B cell (primary cell): ENCODE results near the gene KIF16B. TPM values are rescaled to one million over a fixed set of nuclear protein-coding genes. Genes with fewer than 3 reads are reported as not detected.

Experiments
- ATAC-seq: fragments of 200-7000 bp; cut with Tn5 transposase; one replicate; pipeline ENCODE4 v1.10.0; 2021; ENCODE audit warnings: low read depth, mild to moderate bottlenecking, moderate number of reproducible peaks, moderate library complexity
- CTCF ChIA-PET: fragments of 350-600 bp; sonication (Branson Sonifier 250); formaldehyde crosslinking; loops from one replicate; lab custom pipeline; 2021; ENCODE audit warnings: antibody characterized with exemption, inconsistent platforms; lab: Charles Lee
- POLR2A ChIA-PET: fragments of 350-600 bp; sonication (Branson Sonifier 250); formaldehyde crosslinking; loops from one replicate; lab custom pipeline; 2021; ENCODE audit warnings: antibody characterized with exemption; lab: Charles Lee
- DNase-seq: peaks from one replicate; pipeline ENCODE4 v3.0.0; 2013
- H2AFZ ChIP-seq: 2 replicates; pipeline ENCODE4 v1.6.1; 2012; ENCODE audit warnings: mild to moderate bottlenecking, low read depth, low read length; ENCODE audit not compliant: insufficient read depth, poor library complexity, severe bottlenecking
- H3K27ac ChIP-seq, 2 donors: 1 replicate in 1 of 2; 2 replicates in 1 of 2; pipeline ENCODE4 v1.5.1; 2012 to 2013; ENCODE audit warnings: low read length in 2 of 2, mild to moderate bottlenecking in 2 of 2, moderate library complexity in 1 of 2
- H3K27me3 ChIP-seq, 4 experiments: fragments of 200-600 bp in 1 of 4; sonication (generic) in 1 of 4; replicated peaks in 1 of 4; 1 replicate in 2 of 4; 2 replicates in 2 of 4; pipeline versions ENCODE4 v1.6.1 to v1.7.0; 2013 to 2016; ENCODE audit warnings: low read length in 3 of 4, mild to moderate bottlenecking in 2 of 4, mixed read lengths in 1 of 4, moderate library complexity in 1 of 4; ENCODE audit not compliant: insufficient read depth in 4 of 4, control insufficient read depth in 3 of 4; ENCODE audit errors: control extremely low read depth in 1 of 4
- H3K36me3 ChIP-seq, 2 experiments: replicated peaks in 1 of 2; 1 replicate in 1 of 2; 2 replicates in 1 of 2; pipeline versions ENCODE4 v1.6.1 to v1.7.1; 2013; ENCODE audit warnings: low read length in 1 of 2; ENCODE audit not compliant: insufficient read depth in 2 of 2, control insufficient read depth in 1 of 2; ENCODE audit errors: control extremely low read depth in 1 of 2, extremely low read depth in 1 of 2
- H3K4me1 ChIP-seq, 2 donors: fragments of 200-600 bp in 1 of 2; sonication (generic) in 1 of 2; 1 replicate in 1 of 2; 2 replicates in 1 of 2; pipeline versions ENCODE4 v1.5.1 to v1.6.1; 2013 to 2017; ENCODE audit warnings: low read length in 2 of 2; ENCODE audit not compliant: control insufficient read depth in 2 of 2, insufficient read depth in 2 of 2
- H3K4me2 ChIP-seq: replicated peaks from 2 replicates; pipeline ENCODE3; 2012; ENCODE audit warnings: mild to moderate bottlenecking, low read depth, low read length; ENCODE audit not compliant: poor library complexity, severe bottlenecking
- H3K4me3 ChIP-seq, 5 experiments: fragments of 200-600 bp in 1 of 5; sonication (generic) in 1 of 5; 1 replicate in 3 of 5; 2 replicates in 2 of 5; pipeline versions ENCODE4 v1.5.1 to v1.7.0; 2011 to 2016; ENCODE audit warnings: low read length in 4 of 5, mild to moderate bottlenecking in 4 of 5, low read depth in 2 of 5, control low read depth in 1 of 5, moderate library complexity in 1 of 5; ENCODE audit not compliant: insufficient read depth in 1 of 5; ENCODE audit errors: control extremely low read depth in 1 of 5, extremely low read depth in 1 of 5
- H3K79me2 ChIP-seq: fragments of 200-600 bp; sonication (generic); one replicate; pipeline ENCODE4 v1.6.0; 2016; ENCODE audit warnings: low read length; ENCODE audit not compliant: control insufficient read depth, insufficient read depth
- H3K9ac ChIP-seq: fragments of 200-600 bp; sonication (generic); 2 replicates; pipeline ENCODE4 v1.6.1; 2017; ENCODE audit warnings: mild to moderate bottlenecking, low read length, moderate library complexity
- H3K9me3 ChIP-seq, 3 donors: one replicate each; pipeline versions ENCODE4 v1.6.1 to v1.7.1; 2013; ENCODE audit warnings: low read length in 2 of 3; ENCODE audit not compliant: control insufficient read depth in 2 of 3, insufficient read depth in 1 of 3; ENCODE audit errors: control extremely low read depth in 1 of 3
- H4K20me1 ChIP-seq: 2 replicates; pipeline ENCODE4 v1.6.0; 2012; ENCODE audit warnings: mild to moderate bottlenecking, low read length; ENCODE audit not compliant: insufficient read depth, control insufficient read depth, poor library complexity, severe bottlenecking
- H3K27ac Mint-ChIP-seq: one replicate; pipeline ENCODE4 v1.8.0; 2021; ENCODE audit warnings: mixed read lengths
- H3K27me3 Mint-ChIP-seq: one replicate; pipeline ENCODE4 v1.8.0; 2021; ENCODE audit warnings: mixed read lengths
- H3K4me1 Mint-ChIP-seq: one replicate; pipeline ENCODE4 v1.8.0; 2021; ENCODE audit warnings: mixed read lengths
- H3K4me3 Mint-ChIP-seq: one replicate; pipeline ENCODE4 v1.8.0; 2021; ENCODE audit warnings: mixed read lengths
- H3K9me3 Mint-ChIP-seq: one replicate; pipeline ENCODE4 v1.8.0; 2022; ENCODE audit warnings: mixed read lengths; ENCODE audit not compliant: insufficient read depth
- EZH2 ChIP-seq: IDR thresholded peaks from 2 replicates; pipeline ENCODE4 v1.6.1; 2012; ENCODE audit warnings: borderline replicate concordance, low read depth, mild to moderate bottlenecking, moderate library complexity, low read length; ENCODE audit not compliant: insufficient read depth, poor library complexity, severe bottlenecking
- WGBS: methylation state at CpG from one replicate; pipeline ENCODE4 v1.1.5; 2013; ENCODE audit warnings: missing lambda C conversion rate; ENCODE audit not compliant: insufficient coverage; 5-methylcytosine and 5-hydroxymethylcytosine counted together
- intact Hi-C: fragments of 100-400 bp; cut with micrococcal nuclease; formaldehyde crosslinking; loops from one replicate; pipeline ENCODE4 v1.10.0; 2022
- polyA plus RNA-seq: library from polyadenylated mRNA; depleted of rRNA; stranded (reverse); fragments of >200 nt; gene quantifications from 2 replicates; pipeline ENCODE4 v1.2.3, GENCODE V29; 2012
- total RNA-seq, 2 donors: library from RNA; stranded (reverse); fragments of 120-200 nt in 1 of 2; gene quantifications; 1 replicate in 1 of 2; 2 replicates in 1 of 2; pipeline versions ENCODE4 v1.2.3 to v1.2.4, GENCODE V29; 2013 to 2022
- TF ChIP-seq, protein P1 (sequence below): fragments of 200-600 bp; IDR thresholded peaks from one replicate; pipeline ENCODE4 v1.8.0; 2022; ENCODE audit warnings: antibody characterized with exemption, mild to moderate bottlenecking

The KIF16B gene
- total and polyA plus RNA-seq, 2 donors (not counting 1 experiment from before 2014, with no cell fraction given), result 4.5 to 13.0 TPM

DNA sequence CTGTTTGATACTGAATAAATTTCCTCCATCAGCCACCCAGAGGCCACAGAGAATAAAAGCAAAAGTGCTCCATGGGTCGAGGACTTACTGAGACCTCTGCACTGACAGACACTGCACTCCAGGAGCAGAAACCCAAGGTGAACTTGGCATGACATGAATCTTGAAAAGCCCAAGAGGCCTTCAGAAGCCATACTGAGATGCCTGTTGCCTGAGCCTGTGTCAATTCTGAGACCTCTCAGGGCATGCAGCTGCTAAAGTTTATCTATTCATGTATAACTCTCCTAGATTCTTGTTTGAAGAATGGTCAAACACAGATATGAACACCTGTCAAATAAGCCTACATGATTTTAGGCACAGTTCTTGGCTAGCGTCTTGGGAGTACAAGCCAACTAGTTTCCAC, 145.7 kb downstream of the KIF16B start:
- Mint-ChIP-seq H3K4me1 (no peaks in the 10 kb centered on the region), H3K4me3 (no peak overlapping the region), H3K27me3 (no peaks in the 10 kb centered on the region), H3K9me3 (peaks cover 2% of the 10 kb centered on the region), H3K27ac (no peak overlapping the region)
- H3K9me3 ChIP-seq, result no peaks in the 10 kb centered on the region
- no peak for TF ChIP-seq EZH2
- TF ChIP-seq, protein P1, sequence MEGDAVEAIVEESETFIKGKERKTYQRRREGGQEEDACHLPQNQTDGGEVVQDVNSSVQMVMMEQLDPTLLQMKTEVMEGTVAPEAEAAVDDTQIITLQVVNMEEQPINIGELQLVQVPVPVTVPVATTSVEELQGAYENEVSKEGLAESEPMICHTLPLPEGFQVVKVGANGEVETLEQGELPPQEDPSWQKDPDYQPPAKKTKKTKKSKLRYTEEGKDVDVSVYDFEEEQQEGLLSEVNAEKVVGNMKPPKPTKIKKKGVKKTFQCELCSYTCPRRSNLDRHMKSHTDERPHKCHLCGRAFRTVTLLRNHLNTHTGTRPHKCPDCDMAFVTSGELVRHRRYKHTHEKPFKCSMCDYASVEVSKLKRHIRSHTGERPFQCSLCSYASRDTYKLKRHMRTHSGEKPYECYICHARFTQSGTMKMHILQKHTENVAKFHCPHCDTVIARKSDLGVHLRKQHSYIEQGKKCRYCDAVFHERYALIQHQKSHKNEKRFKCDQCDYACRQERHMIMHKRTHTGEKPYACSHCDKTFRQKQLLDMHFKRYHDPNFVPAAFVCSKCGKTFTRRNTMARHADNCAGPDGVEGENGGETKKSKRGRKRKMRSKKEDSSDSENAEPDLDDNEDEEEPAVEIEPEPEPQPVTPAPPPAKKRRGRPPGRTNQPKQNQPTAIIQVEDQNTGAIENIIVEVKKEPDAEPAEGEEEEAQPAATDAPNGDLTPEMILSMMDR, result no peak
- DNase-seq (no peak), ATAC-seq (no peak)
- H3K36me3 ChIP-seq, result peaks cover 0 to 22% of the 10 kb centered on the region in 2 experiments
- H4K20me1 ChIP-seq, result no peaks in the 10 kb centered on the region
- H3K4me2 ChIP-seq, result no peak overlapping the region
- H3K27me3 ChIP-seq, result no peaks in the 10 kb centered on the region
- WGBS, result 95% methylated on average over 2 of the region's 2 CpGs
- H3K9ac ChIP-seq, result no peak overlapping the region
- CTCF ChIA-PET, result no interaction called here
- intact Hi-C loops, result no loop called here
- no peak overlapping the region for H2AFZ ChIP-seq
- H3K4me3 ChIP-seq, result no peak overlapping the region
- H3K4me1 ChIP-seq, result no peaks in the 10 kb centered on the region
- H3K27ac ChIP-seq, result no peak overlapping the region
- POLR2A ChIA-PET, result no interaction called here
- no peaks in the 10 kb centered on the region for H3K79me2 ChIP-seq

DNA sequence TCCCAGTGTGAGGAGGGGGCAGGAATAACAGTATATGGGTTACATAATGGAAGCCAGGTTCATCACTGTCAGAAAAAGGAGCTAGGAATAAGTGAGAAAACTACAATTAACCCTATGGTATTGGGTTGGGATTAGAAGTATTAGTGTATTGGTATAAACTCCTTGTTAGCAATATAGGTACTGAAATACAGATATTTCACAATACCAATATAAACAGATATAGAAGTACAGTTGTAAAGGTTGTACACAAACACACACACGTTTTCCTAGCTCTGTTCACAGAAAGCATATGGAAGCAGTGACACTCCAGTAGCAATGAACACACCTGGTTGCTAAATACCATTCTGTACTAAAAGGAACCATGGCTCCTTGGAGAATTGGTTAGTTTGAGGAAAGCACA, 148.5 kb downstream of the KIF16B start:
- WGBS, result no CpG with 5 or more reads among the region's 1 CpG
- no peak overlapping the region for H3K4me3 Mint-ChIP-seq
- H3K79me2 ChIP-seq, result no peaks in the 10 kb centered on the region
- no peaks in the 10 kb centered on the region for H3K4me1 Mint-ChIP-seq
- H3K9ac ChIP-seq, result no peak overlapping the region
- H4K20me1 ChIP-seq, result no peaks in the 10 kb centered on the region
- no peaks in the 10 kb centered on the region for H3K9me3 ChIP-seq
- ChIA-PET POLR2A (no interaction called here), CTCF (interaction anchor here (1.4 kb wide), 1 partner anchor 9 kb away, joined by 5 read pairs; no protein-coding TSS in a partner anchor)
- no peak for TF ChIP-seq EZH2
- TF ChIP-seq, protein P1, result no peak
- H3K27ac ChIP-seq, result no peak overlapping the region
- ATAC-seq (no peak), DNase-seq (no peak)
- H3K4me2 ChIP-seq, result no peak overlapping the region
- H3K4me1 ChIP-seq, result no peaks in the 10 kb centered on the region
- H3K36me3 ChIP-seq, result peaks cover 0 to 22% of the 10 kb centered on the region in 2 experiments
- no peak overlapping the region for H3K4me3 ChIP-seq
- H3K9me3 Mint-ChIP-seq, result peaks cover 2% of the 10 kb centered on the region
- H3K27me3 Mint-ChIP-seq, result no peaks in the 10 kb centered on the region
- no peaks in the 10 kb centered on the region for H3K27me3 ChIP-seq
- no peak overlapping the region for H3K27ac Mint-ChIP-seq
- no peak overlapping the region for H2AFZ ChIP-seq
- intact Hi-C loops, result no loop called here
